HepG2 (cell line): ENCODE data around the gene CHRNA3. TPM values are rescaled to one million over a fixed set of nuclear protein-coding genes. Genes with fewer than 3 reads are reported as not detected.

ENCODE experiments used
- CREB3 ChIP-seq: sonication (generic); formaldehyde crosslinking; IDR thresholded peaks from 2 replicates; pipeline ENCODE4 v1.5.0; 2020; ENCODE audit warnings: missing genetic modification reagents
- DDIT3 ChIP-seq: sonication (generic); formaldehyde crosslinking; IDR thresholded peaks from 2 replicates; pipeline ENCODE4 v1.4.0; 2020; ENCODE audit warnings: mild to moderate bottlenecking, missing genetic modification reagents
- DRAP1 ChIP-seq: IDR thresholded peaks from 2 replicates; pipeline ENCODE4 v1.6.1; 2016; ENCODE audit warnings: missing genetic modification reagents, missing compliant biosample characterization
- EHMT2 ChIP-seq: fragments of 200-600 bp; sonication (generic); IDR thresholded peaks from 2 replicates; pipeline ENCODE4 v1.7.0; 2017; ENCODE audit warnings: antibody characterized with exemption, low read depth, low read length, borderline replicate concordance
- FOXJ3 ChIP-seq: sonication (generic); formaldehyde crosslinking; IDR thresholded peaks from 2 replicates; pipeline ENCODE4 v1.4.0; 2020; ENCODE audit warnings: missing genetic modification reagents, mild to moderate bottlenecking, borderline replicate concordance
- GABPB1 ChIP-seq: IDR thresholded peaks from 2 replicates; pipeline ENCODE4 v1.6.1; 2016; ENCODE audit warnings: mild to moderate bottlenecking, missing genetic modification reagents, moderate library complexity, missing compliant biosample characterization
- GTF3A ChIP-seq: sonication (generic); formaldehyde crosslinking; conservative IDR thresholded peaks from 2 replicates; pipeline ENCODE4 v1.4.0; 2020; ENCODE audit warnings: mild to moderate bottlenecking, missing genetic modification reagents
- KAT2B ChIP-seq: fragments of 150-350 bp; IDR thresholded peaks from 2 replicates; pipeline ENCODE4 v1.6.1; 2014; ENCODE audit warnings: low read depth, low read length, borderline replicate concordance
- MIER2 ChIP-seq: IDR thresholded peaks from 2 replicates; pipeline ENCODE4 v1.6.1; 2016; ENCODE audit warnings: missing biosample characterization, missing genetic modification reagents
- SPEN ChIP-seq: sonication (generic); formaldehyde crosslinking; IDR thresholded peaks from 2 replicates; pipeline ENCODE4 v1.5.1; 2020; ENCODE audit warnings: low read depth, mild to moderate bottlenecking, missing genetic modification reagents
- THAP8 ChIP-seq: sonication (generic); formaldehyde crosslinking; IDR thresholded peaks from 2 replicates; pipeline ENCODE4 v1.5.1; 2020; ENCODE audit warnings: missing genetic modification reagents, mild to moderate bottlenecking, borderline replicate concordance
- ZC3H4 ChIP-seq: sonication (generic); formaldehyde crosslinking; IDR thresholded peaks from 2 replicates; pipeline ENCODE4 v1.4.0; 2020; ENCODE audit warnings: missing genetic modification reagents, borderline replicate concordance
- ZNF207 ChIP-seq: fragments of 450-650 bp; IDR thresholded peaks from 2 replicates; pipeline ENCODE4 v1.6.1; 2016; ENCODE audit warnings: antibody characterized with exemption, borderline replicate concordance
- ZNF292 ChIP-seq: sonication (generic); formaldehyde crosslinking; IDR thresholded peaks from 2 replicates; pipeline ENCODE4 v1.8.1; 2022; ENCODE audit warnings: mild to moderate bottlenecking, low read depth, missing genetic modification reagents, borderline replicate concordance
- ZNF770 ChIP-seq: sonication (generic); formaldehyde crosslinking; IDR thresholded peaks from 2 replicates; pipeline ENCODE4 v1.5.0; 2020; ENCODE audit warnings: mild to moderate bottlenecking, missing genetic modification reagents
- polyA plus RNA-seq, 8 experiments: library from polyadenylated mRNA; depleted of rRNA in 3 of 8; stranded (reverse) in 7 of 8; unstranded in 1 of 8; fragments of >200 nt; fragmentation: Illumina TruSeq in 4 of 8; extraction: Trizol in 4 of 8; gene quantifications; 2 replicates each; pipeline versions ENCODE4 v1.2.1 to v1.2.3, GENCODE V29; 2011 to 2016; ENCODE audit warnings: low read depth in 4 of 8, missing spikeins in 1 of 8, mixed read lengths in 1 of 8; ENCODE audit not compliant: insufficient read depth in 1 of 8
- total RNA-seq, 5 experiments: library from RNA; depleted of rRNA; stranded (reverse); fragments of >200 nt; fragmentation: Illumina TruSeq; extraction: Trizol; gene quantifications; 2 replicates each; pipeline ENCODE4 v1.2.3, GENCODE V29; 2016; ENCODE audit warnings: low read depth in 1 of 5
- TF ChIP-seq, protein P1 (sequence below): sonication (generic); formaldehyde crosslinking; IDR thresholded peaks from 2 replicates; pipeline ENCODE4 v1.8.0; 2022; ENCODE audit warnings: missing genetic modification reagents, mild to moderate bottlenecking, borderline replicate concordance
- TF ChIP-seq, protein P2 (sequence below): sonication (generic); formaldehyde crosslinking; IDR thresholded peaks from 2 replicates; pipeline ENCODE4 v1.4.0; 2020; ENCODE audit warnings: missing genetic modification reagents, borderline replicate concordance
- TF ChIP-seq, protein P3 (sequence below): sonication (generic); formaldehyde crosslinking; IDR thresholded peaks from 2 replicates; pipeline ENCODE4 v1.4.0; 2020; ENCODE audit warnings: mild to moderate bottlenecking, missing genetic modification reagents

The CHRNA3 gene
- total and polyA plus RNA-seq, 2 of the 13 experiments (the other 11 are each of a cell fraction or from before 2014, with no cell fraction given): not detected

- no peak for TF ChIP-seq FOXJ3
- TF ChIP-seq GABPB1: peak; percentile 51; the same call in 1 of the 2 replicates
- TF ChIP-seq THAP8 (CRISPR knock-in tag): no peak
- TF ChIP-seq GTF3A (CRISPR knock-in tag): no peak
- TF ChIP-seq SPEN (CRISPR knock-in tag): no peak
- TF ChIP-seq ZC3H4 (CRISPR knock-in tag): no peak
- TF ChIP-seq ZNF207: no peak
- TF ChIP-seq DRAP1 (CRISPR knock-in tag): no peak
- TF ChIP-seq MIER2: no peak
- TF ChIP-seq, protein P1, sequence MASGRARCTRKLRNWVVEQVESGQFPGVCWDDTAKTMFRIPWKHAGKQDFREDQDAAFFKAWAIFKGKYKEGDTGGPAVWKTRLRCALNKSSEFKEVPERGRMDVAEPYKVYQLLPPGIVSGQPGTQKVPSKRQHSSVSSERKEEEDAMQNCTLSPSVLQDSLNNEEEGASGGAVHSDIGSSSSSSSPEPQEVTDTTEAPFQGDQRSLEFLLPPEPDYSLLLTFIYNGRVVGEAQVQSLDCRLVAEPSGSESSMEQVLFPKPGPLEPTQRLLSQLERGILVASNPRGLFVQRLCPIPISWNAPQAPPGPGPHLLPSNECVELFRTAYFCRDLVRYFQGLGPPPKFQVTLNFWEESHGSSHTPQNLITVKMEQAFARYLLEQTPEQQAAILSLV (CRISPR knock-in tag): no peak; the same call in 1 of the 2 replicates
- no peak for TF ChIP-seq KAT2B
- no peak for TF ChIP-seq ZNF292 (CRISPR knock-in tag)
- TF ChIP-seq, protein P2, sequence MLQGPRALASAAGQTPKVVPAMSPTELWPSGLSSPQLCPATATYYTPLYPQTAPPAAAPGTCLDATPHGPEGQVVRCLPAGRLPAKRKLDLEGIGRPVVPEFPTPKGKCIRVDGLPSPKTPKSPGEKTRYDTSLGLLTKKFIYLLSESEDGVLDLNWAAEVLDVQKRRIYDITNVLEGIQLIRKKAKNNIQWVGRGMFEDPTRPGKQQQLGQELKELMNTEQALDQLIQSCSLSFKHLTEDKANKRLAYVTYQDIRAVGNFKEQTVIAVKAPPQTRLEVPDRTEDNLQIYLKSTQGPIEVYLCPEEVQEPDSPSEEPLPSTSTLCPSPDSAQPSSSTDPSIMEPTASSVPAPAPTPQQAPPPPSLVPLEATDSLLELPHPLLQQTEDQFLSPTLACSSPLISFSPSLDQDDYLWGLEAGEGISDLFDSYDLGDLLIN (CRISPR knock-in tag): no peak
- TF ChIP-seq, protein P3, sequence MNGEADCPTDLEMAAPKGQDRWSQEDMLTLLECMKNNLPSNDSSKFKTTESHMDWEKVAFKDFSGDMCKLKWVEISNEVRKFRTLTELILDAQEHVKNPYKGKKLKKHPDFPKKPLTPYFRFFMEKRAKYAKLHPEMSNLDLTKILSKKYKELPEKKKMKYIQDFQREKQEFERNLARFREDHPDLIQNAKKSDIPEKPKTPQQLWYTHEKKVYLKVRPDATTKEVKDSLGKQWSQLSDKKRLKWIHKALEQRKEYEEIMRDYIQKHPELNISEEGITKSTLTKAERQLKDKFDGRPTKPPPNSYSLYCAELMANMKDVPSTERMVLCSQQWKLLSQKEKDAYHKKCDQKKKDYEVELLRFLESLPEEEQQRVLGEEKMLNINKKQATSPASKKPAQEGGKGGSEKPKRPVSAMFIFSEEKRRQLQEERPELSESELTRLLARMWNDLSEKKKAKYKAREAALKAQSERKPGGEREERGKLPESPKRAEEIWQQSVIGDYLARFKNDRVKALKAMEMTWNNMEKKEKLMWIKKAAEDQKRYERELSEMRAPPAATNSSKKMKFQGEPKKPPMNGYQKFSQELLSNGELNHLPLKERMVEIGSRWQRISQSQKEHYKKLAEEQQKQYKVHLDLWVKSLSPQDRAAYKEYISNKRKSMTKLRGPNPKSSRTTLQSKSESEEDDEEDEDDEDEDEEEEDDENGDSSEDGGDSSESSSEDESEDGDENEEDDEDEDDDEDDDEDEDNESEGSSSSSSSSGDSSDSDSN: peak; percentile 35; the same call in 1 of the 2 replicates
- TF ChIP-seq CREB3 (CRISPR knock-in tag): no peak
- no peak for TF ChIP-seq DDIT3 (CRISPR knock-in tag)
- TF ChIP-seq ZNF770 (CRISPR knock-in tag): 0 out of 2 replicates have a peak, but pooled peaks have one; percentile 10
- no peak for TF ChIP-seq EHMT2
Observed at GRCh38 chr15:78565097-78565950, 55.5 kb downstream of the CHRNA3 start, which contains the start of gene CHRNA5 (continued).
